Measurements from ENCODE around the gene MYBBP1A.

MYBBP1A gene

GRCh38 chr17:4511199-4511932 is 43.8 kb downstream of the MYBBP1A start:
- Histone ChIP-seq H4K8ac (ENCODE audit: low read length) (no peak overlapping the region), H3K9me3 (ENCODE audit: control insufficient read depth, low read length) (no peaks in the 10 kb centered on the region), H2AK5ac (ENCODE audit: low read length, severe bottlenecking) (no peak overlapping the region), H3K23ac (ENCODE audit: low read length in 2 of 2) (no peak overlapping the region), H2AFZ (ENCODE audit: low read depth, low read length) (no peak overlapping the region), H3K4me3 (ENCODE audit: insufficient read depth in 1 of 2, low read depth in 1 of 2, low read length in 2 of 2) (no peak overlapping the region), H3K36me3 (ENCODE audit: control insufficient read depth in 1 of 2, insufficient read depth in 2 of 2, low read depth in 1 of 2, low read length in 2 of 2) (peaks cover 0 to 47% of the 10 kb centered on the region in 2 experiments), H2BK120ac (ENCODE audit: low read depth, low read length) (no peak overlapping the region), H3K9ac (ENCODE audit: low read length) (no peak overlapping the region), H3K14ac (ENCODE audit: low read length in 2 of 2) (no peak overlapping the region), H3K79me1 (replicated peaks; ENCODE audit: low read length, poor library complexity, severe bottlenecking) (peaks cover 6% of the 10 kb centered on the region), H2BK15ac (ENCODE audit: low read depth, poor library complexity, severe bottlenecking) (no peak overlapping the region), H3K4ac (ENCODE audit: low read depth in 1 of 2, low read length in 2 of 2) (no peak overlapping the region), H3K27ac (ENCODE audit: low read length, poor library complexity, severe bottlenecking) (no peak overlapping the region), H2BK12ac (ENCODE audit: low read length in 2 of 2) (no peak overlapping the region), H3K27me3 (ENCODE audit: control insufficient read depth in 1 of 2, insufficient read depth in 1 of 2, low read length in 2 of 2) (peaks cover 19 to 44% of the 10 kb centered on the region in 2 experiments), H3K4me2 (ENCODE audit: low read length, poor library complexity, severe bottlenecking) (no peak overlapping the region), H4K91ac (ENCODE audit: low read length) (no peak overlapping the region), H3K4me1 (ENCODE audit: control insufficient read depth, insufficient read depth, low read depth, low read length) (peaks cover 18% of the 10 kb centered on the region), H3K18ac (ENCODE audit: low read depth in 1 of 2, low read length in 2 of 2) (no peak overlapping the region), H2BK5ac (ENCODE audit: low read depth, low read length, poor library complexity, severe bottlenecking) (no peak overlapping the region)
- no peak for DNase-seq
- 81% methylated on average over 10 of the region's 10 CpGs for WGBS

DNA sequence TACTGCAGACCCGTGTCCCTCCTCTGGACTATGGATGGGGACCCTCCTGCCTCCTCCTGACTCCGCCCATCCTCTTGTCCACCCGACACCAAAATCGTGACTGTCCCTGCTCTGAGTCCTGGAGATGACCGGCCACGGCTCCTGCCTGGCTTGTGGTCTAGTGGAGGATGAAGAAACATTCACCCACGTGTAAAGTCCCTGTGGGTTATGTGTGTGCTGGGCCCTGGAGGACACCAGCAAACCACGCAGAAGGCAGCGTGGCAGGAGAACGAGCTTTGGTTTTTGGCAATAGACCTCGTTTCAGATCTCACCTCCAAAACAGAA is 44.6 kb downstream of the MYBBP1A start:
- Histone ChIP-seq H2BK15ac (ENCODE audit: low read depth, poor library complexity, severe bottlenecking) (no peak overlapping the region), H3K36me3 (ENCODE audit: control insufficient read depth in 1 of 2, insufficient read depth in 2 of 2, low read depth in 1 of 2, low read length in 2 of 2) (peaks cover 0 to 47% of the 10 kb centered on the region in 2 experiments), H3K4me1 (ENCODE audit: control insufficient read depth, insufficient read depth, low read depth, low read length) (peaks cover 21% of the 10 kb centered on the region), H3K14ac (ENCODE audit: low read length in 2 of 2) (no peak overlapping the region), H2BK5ac (ENCODE audit: low read depth, low read length, poor library complexity, severe bottlenecking) (no peak overlapping the region), H3K27ac (ENCODE audit: low read length, poor library complexity, severe bottlenecking) (no peak overlapping the region), H3K18ac (ENCODE audit: low read depth in 1 of 2, low read length in 2 of 2) (no peak overlapping the region), H3K4me2 (ENCODE audit: low read length, poor library complexity, severe bottlenecking) (no peak overlapping the region), H3K4ac (ENCODE audit: low read depth in 1 of 2, low read length in 2 of 2) (no peak overlapping the region), H4K91ac (ENCODE audit: low read length) (no peak overlapping the region), H3K79me1 (replicated peaks; ENCODE audit: low read length, poor library complexity, severe bottlenecking) (peaks cover 6% of the 10 kb centered on the region), H3K9me3 (ENCODE audit: control insufficient read depth, low read length) (no peaks in the 10 kb centered on the region), H3K9ac (ENCODE audit: low read length) (no peak overlapping the region), H3K23ac (ENCODE audit: low read length in 2 of 2) (no peak overlapping the region), H3K4me3 (ENCODE audit: insufficient read depth in 1 of 2, low read depth in 1 of 2, low read length in 2 of 2) (no peak overlapping the region), H3K27me3 (ENCODE audit: control insufficient read depth in 1 of 2, insufficient read depth in 1 of 2, low read length in 2 of 2) (peaks cover 25 to 49% of the 10 kb centered on the region in 2 experiments), H2BK120ac (ENCODE audit: low read depth, low read length) (no peak overlapping the region), H4K8ac (ENCODE audit: low read length) (no peak overlapping the region), H2BK12ac (ENCODE audit: low read length in 2 of 2) (no peak overlapping the region), H2AK5ac (ENCODE audit: low read length, severe bottlenecking) (no peak overlapping the region), H2AFZ (ENCODE audit: low read depth, low read length) (no peak overlapping the region)
- 82% methylated on average over 10 of the region's 11 CpGs for whole genome bisulfite sequencing
- no peak for DNase-seq

DNA sequence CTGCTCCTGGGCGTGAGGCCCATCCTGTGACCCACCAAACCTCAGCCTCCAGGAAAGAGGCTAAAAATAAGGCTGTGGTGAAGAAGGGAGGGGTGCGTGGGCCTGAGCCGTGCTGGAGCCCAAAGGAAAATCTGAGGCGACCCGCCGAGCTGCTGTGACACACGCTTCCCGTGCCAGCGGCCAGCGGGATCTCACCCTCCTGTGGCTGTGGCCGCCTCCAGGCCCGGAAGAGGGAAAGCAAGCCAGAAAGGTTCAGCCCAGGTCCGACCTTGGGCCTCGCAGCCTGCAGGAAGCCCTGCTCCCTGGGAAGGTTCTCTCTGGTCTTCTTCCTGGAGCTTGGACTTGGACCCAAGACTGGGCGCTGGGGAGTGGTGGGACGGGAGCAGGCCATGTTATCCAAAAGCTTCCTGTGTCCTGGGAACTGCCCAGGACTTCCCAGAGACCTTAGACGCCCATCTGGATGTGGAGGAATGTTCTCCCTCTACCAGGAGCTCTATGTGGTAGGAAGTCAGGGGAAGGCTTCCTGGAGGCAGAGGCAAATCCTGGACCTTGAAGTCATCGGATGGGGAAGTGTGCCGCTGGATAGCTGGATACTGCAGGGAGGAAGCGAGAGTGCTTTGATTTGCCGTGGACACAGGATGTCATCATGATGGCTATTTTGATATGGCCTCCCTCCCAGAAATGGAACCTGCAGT is 45.1 kb downstream of the MYBBP1A start:
- Histone ChIP-seq H3K18ac (ENCODE audit: low read depth in 1 of 2, low read length in 2 of 2) (no peak overlapping the region), H2BK12ac (ENCODE audit: low read length in 2 of 2) (no peak overlapping the region), H3K4me3 (ENCODE audit: insufficient read depth in 1 of 2, low read depth in 1 of 2, low read length in 2 of 2) (no peak overlapping the region), H3K27ac (ENCODE audit: low read length, poor library complexity, severe bottlenecking) (no peak overlapping the region), H3K9me3 (ENCODE audit: control insufficient read depth, low read length) (no peaks in the 10 kb centered on the region), H2AFZ (ENCODE audit: low read depth, low read length) (no peak overlapping the region), H3K14ac (ENCODE audit: low read length in 2 of 2) (no peak overlapping the region), H2BK5ac (ENCODE audit: low read depth, low read length, poor library complexity, severe bottlenecking) (no peak overlapping the region), H3K4me1 (ENCODE audit: control insufficient read depth, insufficient read depth, low read depth, low read length) (peaks cover 20% of the 10 kb centered on the region), H3K9ac (ENCODE audit: low read length) (no peak overlapping the region), H2AK5ac (ENCODE audit: low read length, severe bottlenecking) (no peak overlapping the region), H3K79me1 (replicated peaks; ENCODE audit: low read length, poor library complexity, severe bottlenecking) (peaks cover 5% of the 10 kb centered on the region), H4K91ac (ENCODE audit: low read length) (no peak overlapping the region), H2BK15ac (ENCODE audit: low read depth, poor library complexity, severe bottlenecking) (no peak overlapping the region), H2BK120ac (ENCODE audit: low read depth, low read length) (no peak overlapping the region), H3K23ac (ENCODE audit: low read length in 2 of 2) (no peak overlapping the region), H3K4ac (ENCODE audit: low read depth in 1 of 2, low read length in 2 of 2) (no peak overlapping the region), H3K36me3 (ENCODE audit: control insufficient read depth in 1 of 2, insufficient read depth in 2 of 2, low read depth in 1 of 2, low read length in 2 of 2) (peaks cover 0 to 47% of the 10 kb centered on the region in 2 experiments), H3K27me3 (ENCODE audit: control insufficient read depth in 1 of 2, insufficient read depth in 1 of 2, low read length in 2 of 2) (peaks cover 25 to 54% of the 10 kb centered on the region in 2 experiments), H4K8ac (ENCODE audit: low read length) (no peak overlapping the region), H3K4me2 (ENCODE audit: low read length, poor library complexity, severe bottlenecking) (no peak overlapping the region)
- DNase-seq = no peak
- WGBS = 88% methylated on average over 21 of the region's 21 CpGs

DNA sequence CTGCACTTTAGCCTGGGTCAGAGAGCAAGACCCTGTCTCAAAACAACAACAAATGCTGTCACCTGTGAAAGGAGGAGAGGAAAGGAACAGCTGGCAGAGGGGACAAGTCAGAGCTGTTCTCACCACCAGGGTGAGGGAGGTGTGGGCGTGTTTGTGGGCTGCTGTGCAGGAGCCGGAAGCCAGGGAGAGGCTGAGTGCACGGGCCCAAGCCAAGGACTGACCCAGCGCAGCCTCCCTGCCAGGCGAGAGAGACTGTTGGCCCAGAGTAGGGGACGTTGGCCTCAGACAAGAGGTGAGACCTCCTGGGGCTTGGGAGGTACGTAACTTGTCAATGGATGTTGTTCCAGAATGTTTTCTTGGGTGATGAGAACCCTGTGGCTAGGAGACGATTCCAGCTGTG is 45.8 kb downstream of the MYBBP1A start:
- Histone ChIP-seq H3K4me2 (ENCODE audit: low read length, poor library complexity, severe bottlenecking) (no peak overlapping the region), H2AK5ac (ENCODE audit: low read length, severe bottlenecking) (no peak overlapping the region), H2BK15ac (ENCODE audit: low read depth, poor library complexity, severe bottlenecking) (no peak overlapping the region), H3K4me1 (ENCODE audit: control insufficient read depth, insufficient read depth, low read depth, low read length) (peaks cover 18% of the 10 kb centered on the region), H3K4ac (ENCODE audit: low read depth in 1 of 2, low read length in 2 of 2) (no peak overlapping the region), H4K91ac (ENCODE audit: low read length) (no peak overlapping the region), H3K9ac (ENCODE audit: low read length) (no peak overlapping the region), H2BK5ac (ENCODE audit: low read depth, low read length, poor library complexity, severe bottlenecking) (no peak overlapping the region), H2AFZ (ENCODE audit: low read depth, low read length) (no peak overlapping the region), H3K36me3 (ENCODE audit: control insufficient read depth in 1 of 2, insufficient read depth in 2 of 2, low read depth in 1 of 2, low read length in 2 of 2) (peaks cover 0 to 40% of the 10 kb centered on the region in 2 experiments), H2BK12ac (ENCODE audit: low read length in 2 of 2) (no peak overlapping the region), H3K18ac (ENCODE audit: low read depth in 1 of 2, low read length in 2 of 2) (no peak overlapping the region), H2BK120ac (ENCODE audit: low read depth, low read length) (no peak overlapping the region), H3K79me1 (replicated peaks; ENCODE audit: low read length, poor library complexity, severe bottlenecking) (peaks cover 3% of the 10 kb centered on the region), H3K23ac (ENCODE audit: low read length in 2 of 2) (no peak overlapping the region), H3K14ac (ENCODE audit: low read length in 2 of 2) (no peak overlapping the region), H4K8ac (ENCODE audit: low read length) (no peak overlapping the region), H3K9me3 (ENCODE audit: control insufficient read depth, low read length) (no peaks in the 10 kb centered on the region), H3K27ac (ENCODE audit: low read length, poor library complexity, severe bottlenecking) (no peak overlapping the region), H3K27me3 (ENCODE audit: control insufficient read depth in 1 of 2, insufficient read depth in 1 of 2, low read length in 2 of 2) (peaks cover 30 to 60% of the 10 kb centered on the region in 2 experiments), H3K4me3 (ENCODE audit: insufficient read depth in 1 of 2, low read depth in 1 of 2, low read length in 2 of 2) (no peak overlapping the region)
- WGBS = 73% methylated on average over 8 of the region's 8 CpGs
- DNase-seq = no peak
